Gastroesophageal sphincter (tissue), 3 donors: ENCODE results near the gene ZNF501.

Source experiments
- EP300 ChIP-seq: sonication (generic); formaldehyde crosslinking; IDR thresholded peaks from one replicate; pipeline ENCODE4 v1.6.1; 2017; ENCODE audit warnings: antibody characterized with exemption, mild to moderate bottlenecking
- POLR2A ChIP-seq, 2 donors: fragments of 450-650 bp; IDR thresholded peaks; one replicate each; pipeline ENCODE4 v1.6.1; 2017; ENCODE audit warnings: antibody characterized with exemption in 2 of 2, mild to moderate bottlenecking in 2 of 2, moderate library complexity in 1 of 2
- POLR2AphosphoS5 ChIP-seq: sonication (generic); formaldehyde crosslinking; IDR thresholded peaks from one replicate; pipeline ENCODE4 v1.6.1; 2017; ENCODE audit warnings: antibody characterized with exemption
- TF ChIP-seq, protein P1 (sequence below), 4 experiments: fragments of 200-600 bp in 2 of 4; fragments of 450-650 bp in 2 of 4; sonication (generic) in 1 of 4; IDR thresholded peaks; one replicate each; pipeline ENCODE4 v1.5.1; 2017 to 2019; ENCODE audit warnings: antibody characterized with exemption in 4 of 4, mild to moderate bottlenecking in 2 of 4, moderate library complexity in 2 of 4

- TF ChIP-seq, protein P1, sequence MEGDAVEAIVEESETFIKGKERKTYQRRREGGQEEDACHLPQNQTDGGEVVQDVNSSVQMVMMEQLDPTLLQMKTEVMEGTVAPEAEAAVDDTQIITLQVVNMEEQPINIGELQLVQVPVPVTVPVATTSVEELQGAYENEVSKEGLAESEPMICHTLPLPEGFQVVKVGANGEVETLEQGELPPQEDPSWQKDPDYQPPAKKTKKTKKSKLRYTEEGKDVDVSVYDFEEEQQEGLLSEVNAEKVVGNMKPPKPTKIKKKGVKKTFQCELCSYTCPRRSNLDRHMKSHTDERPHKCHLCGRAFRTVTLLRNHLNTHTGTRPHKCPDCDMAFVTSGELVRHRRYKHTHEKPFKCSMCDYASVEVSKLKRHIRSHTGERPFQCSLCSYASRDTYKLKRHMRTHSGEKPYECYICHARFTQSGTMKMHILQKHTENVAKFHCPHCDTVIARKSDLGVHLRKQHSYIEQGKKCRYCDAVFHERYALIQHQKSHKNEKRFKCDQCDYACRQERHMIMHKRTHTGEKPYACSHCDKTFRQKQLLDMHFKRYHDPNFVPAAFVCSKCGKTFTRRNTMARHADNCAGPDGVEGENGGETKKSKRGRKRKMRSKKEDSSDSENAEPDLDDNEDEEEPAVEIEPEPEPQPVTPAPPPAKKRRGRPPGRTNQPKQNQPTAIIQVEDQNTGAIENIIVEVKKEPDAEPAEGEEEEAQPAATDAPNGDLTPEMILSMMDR (IDR thresholded peaks at IDR 0.05), result peak in 2 of 4 experiments; percentile 10 to 19
- TF ChIP-seq POLR2AphosphoS5, result no peak
- no peak for TF ChIP-seq POLR2A (IDR thresholded peaks at IDR 0.05)
- TF ChIP-seq EP300, result no peak
Measured at GRCh38 chr3:44685128-44685800, 44.2 kb upstream of the ZNF501 start.
